Measurements from ENCODE around the gene CWF19L1. TPM values are rescaled to one million over a fixed set of nuclear protein-coding genes. Genes with fewer than 3 reads are reported as not detected.
A peak's percentile ranks its signal among the peaks of the same experiment; 100 is the strongest.

CWF19L1 gene
- total and polyA plus RNA-seq, 2 experiments from 2014 or later: 15.8 to 34.4 TPM

DNA sequence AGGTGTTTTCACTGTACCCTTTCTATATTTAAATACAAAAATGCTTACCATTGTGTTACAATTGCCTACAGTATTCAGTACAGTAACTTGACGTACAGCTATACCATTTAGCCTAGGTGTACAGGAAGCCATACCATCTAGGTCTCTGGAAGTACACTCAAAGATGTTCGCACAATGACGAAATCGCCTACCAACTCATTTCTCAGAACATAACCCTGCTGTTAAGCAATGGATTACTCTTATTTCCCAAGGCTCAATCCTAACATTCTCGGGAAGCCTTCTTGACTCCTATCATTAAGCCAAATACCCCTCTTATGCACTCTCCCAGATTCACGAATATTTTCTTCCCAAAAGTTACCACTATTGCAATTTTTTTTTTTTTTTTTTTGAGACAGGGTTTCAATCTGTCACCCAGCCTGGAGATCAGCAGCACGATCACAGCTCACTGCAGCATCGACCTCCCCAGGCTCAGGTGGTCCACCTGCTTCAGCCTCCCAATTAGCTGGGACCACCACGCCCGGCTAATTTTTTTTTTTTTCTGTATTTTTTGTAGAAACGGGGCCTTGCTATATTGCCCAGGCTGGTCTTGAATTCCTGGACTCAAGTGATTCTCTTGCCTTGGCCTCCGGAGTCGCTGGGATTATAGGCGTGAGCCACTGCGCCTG lies 1.5 kb downstream of the CWF19L1 start:
- Histone ChIP-seq H3K36me3 (ENCODE audit: insufficient read depth) (no peaks in the 10 kb centered on the region), H3K27ac (ENCODE audit: low read depth) (no peak overlapping the region), H3K4me2 (peak overlapping the region; percentile 92; the same call in 1 of the 2 replicates), H3K4me3 (peak overlapping the region; percentile 62; the same call in 1 of the 2 replicates), H3K4me1 (ENCODE audit: insufficient read depth) (peaks cover 5% of the 10 kb centered on the region; the same call in 1 of the 2 replicates), H3K9me2 (ENCODE audit: insufficient read depth) (no peaks in the 10 kb centered on the region), H3K27me3 (ENCODE audit: insufficient read depth) (no peaks in the 10 kb centered on the region), H3F3A (replicated peaks; ENCODE audit: low read depth) (no peaks in the 10 kb centered on the region), H3K79me2 (replicated peaks; ENCODE audit: insufficient read depth) (peaks cover 53% of the 10 kb centered on the region), H4K20me1 (replicated peaks; ENCODE audit: insufficient read depth) (no peaks in the 10 kb centered on the region), H2AFZ (no peak overlapping the region)
- peaks cover 5% of the 10 kb centered on the region; the same call in 2 of the 3 replicates for H3K4me1 Mint-ChIP-seq
- peaks cover 2% of the 10 kb centered on the region; the same call in 1 of the 3 replicates for H3K36me3 Mint-ChIP-seq (ENCODE audit: low read depth)
- H3K9me3 Mint-ChIP-seq: no peaks in the 10 kb centered on the region
- ATAC-seq (no peak), DNase-seq (ENCODE audit: low spot score) (no peak)
- peaks cover 7% of the 10 kb centered on the region for H3K27me3 Mint-ChIP-seq (ENCODE audit: insufficient read depth, low read depth, poor library complexity)
- TF ChIP-seq, protein P1, sequence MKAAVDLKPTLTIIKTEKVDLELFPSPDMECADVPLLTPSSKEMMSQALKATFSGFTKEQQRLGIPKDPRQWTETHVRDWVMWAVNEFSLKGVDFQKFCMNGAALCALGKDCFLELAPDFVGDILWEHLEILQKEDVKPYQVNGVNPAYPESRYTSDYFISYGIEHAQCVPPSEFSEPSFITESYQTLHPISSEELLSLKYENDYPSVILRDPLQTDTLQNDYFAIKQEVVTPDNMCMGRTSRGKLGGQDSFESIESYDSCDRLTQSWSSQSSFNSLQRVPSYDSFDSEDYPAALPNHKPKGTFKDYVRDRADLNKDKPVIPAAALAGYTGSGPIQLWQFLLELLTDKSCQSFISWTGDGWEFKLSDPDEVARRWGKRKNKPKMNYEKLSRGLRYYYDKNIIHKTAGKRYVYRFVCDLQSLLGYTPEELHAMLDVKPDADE (IDR thresholded peaks at IDR 0.05): no peak
- no peak for TF ChIP-seq STAT1 (IDR thresholded peaks at IDR 0.05; ENCODE audit: unreplicated experiment)
- TF ChIP-seq ZNF114 (CRISPR knock-in tag; IDR thresholded peaks at IDR 0.05): no peak
- TF ChIP-seq, protein P2, sequence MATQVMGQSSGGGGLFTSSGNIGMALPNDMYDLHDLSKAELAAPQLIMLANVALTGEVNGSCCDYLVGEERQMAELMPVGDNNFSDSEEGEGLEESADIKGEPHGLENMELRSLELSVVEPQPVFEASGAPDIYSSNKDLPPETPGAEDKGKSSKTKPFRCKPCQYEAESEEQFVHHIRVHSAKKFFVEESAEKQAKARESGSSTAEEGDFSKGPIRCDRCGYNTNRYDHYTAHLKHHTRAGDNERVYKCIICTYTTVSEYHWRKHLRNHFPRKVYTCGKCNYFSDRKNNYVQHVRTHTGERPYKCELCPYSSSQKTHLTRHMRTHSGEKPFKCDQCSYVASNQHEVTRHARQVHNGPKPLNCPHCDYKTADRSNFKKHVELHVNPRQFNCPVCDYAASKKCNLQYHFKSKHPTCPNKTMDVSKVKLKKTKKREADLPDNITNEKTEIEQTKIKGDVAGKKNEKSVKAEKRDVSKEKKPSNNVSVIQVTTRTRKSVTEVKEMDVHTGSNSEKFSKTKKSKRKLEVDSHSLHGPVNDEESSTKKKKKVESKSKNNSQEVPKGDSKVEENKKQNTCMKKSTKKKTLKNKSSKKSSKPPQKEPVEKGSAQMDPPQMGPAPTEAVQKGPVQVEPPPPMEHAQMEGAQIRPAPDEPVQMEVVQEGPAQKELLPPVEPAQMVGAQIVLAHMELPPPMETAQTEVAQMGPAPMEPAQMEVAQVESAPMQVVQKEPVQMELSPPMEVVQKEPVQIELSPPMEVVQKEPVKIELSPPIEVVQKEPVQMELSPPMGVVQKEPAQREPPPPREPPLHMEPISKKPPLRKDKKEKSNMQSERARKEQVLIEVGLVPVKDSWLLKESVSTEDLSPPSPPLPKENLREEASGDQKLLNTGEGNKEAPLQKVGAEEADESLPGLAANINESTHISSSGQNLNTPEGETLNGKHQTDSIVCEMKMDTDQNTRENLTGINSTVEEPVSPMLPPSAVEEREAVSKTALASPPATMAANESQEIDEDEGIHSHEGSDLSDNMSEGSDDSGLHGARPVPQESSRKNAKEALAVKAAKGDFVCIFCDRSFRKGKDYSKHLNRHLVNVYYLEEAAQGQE (IDR thresholded peaks at IDR 0.05; ENCODE audit: unreplicated experiment): no peak
- TF ChIP-seq, protein P3, sequence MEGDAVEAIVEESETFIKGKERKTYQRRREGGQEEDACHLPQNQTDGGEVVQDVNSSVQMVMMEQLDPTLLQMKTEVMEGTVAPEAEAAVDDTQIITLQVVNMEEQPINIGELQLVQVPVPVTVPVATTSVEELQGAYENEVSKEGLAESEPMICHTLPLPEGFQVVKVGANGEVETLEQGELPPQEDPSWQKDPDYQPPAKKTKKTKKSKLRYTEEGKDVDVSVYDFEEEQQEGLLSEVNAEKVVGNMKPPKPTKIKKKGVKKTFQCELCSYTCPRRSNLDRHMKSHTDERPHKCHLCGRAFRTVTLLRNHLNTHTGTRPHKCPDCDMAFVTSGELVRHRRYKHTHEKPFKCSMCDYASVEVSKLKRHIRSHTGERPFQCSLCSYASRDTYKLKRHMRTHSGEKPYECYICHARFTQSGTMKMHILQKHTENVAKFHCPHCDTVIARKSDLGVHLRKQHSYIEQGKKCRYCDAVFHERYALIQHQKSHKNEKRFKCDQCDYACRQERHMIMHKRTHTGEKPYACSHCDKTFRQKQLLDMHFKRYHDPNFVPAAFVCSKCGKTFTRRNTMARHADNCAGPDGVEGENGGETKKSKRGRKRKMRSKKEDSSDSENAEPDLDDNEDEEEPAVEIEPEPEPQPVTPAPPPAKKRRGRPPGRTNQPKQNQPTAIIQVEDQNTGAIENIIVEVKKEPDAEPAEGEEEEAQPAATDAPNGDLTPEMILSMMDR (conservative IDR thresholded peaks at IDR 0.05; ENCODE audit: low read depth in 2 of 2): no peak
- H3K4me3 Mint-ChIP-seq: peak overlapping the region; percentile 56; the same call in 2 of the 3 replicates
- no peak overlapping the region for H3K27ac Mint-ChIP-seq

DNA sequence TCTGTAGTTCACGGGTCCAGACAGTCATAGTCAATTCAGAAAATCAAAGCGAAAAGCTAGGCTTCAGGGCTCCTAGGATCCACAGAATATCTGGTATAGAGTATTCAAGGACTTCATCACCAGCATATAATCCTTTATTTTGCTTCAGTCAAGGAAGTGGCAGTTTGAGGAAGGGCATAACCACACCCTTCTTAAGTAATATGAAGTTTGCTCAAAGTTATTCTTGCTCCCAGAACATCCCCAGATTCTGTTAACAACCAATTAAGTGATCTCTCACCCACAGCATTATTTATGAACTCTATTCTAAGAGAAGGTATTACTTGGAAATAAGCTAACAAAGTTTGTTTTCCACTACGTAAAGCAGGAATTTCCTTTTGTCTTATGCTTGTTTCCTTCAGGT lies 13.2 kb downstream of the CWF19L1 start:
- no peak overlapping the region for H3K4me3 Mint-ChIP-seq
- H3K36me3 ChIP-seq (ENCODE audit: insufficient read depth): peaks cover 44% of the 10 kb centered on the region
- H2AFZ ChIP-seq: no peak overlapping the region
- no peaks in the 10 kb centered on the region for H3K9me2 ChIP-seq (ENCODE audit: insufficient read depth)
- 0 out of 2 replicates have a peak, but pooled peaks cover 2% of the 10 kb centered on the region for H3F3A ChIP-seq (replicated peaks; ENCODE audit: low read depth)
- H3K27me3 Mint-ChIP-seq (ENCODE audit: insufficient read depth, low read depth, poor library complexity): peaks cover 2% of the 10 kb centered on the region
- H3K4me2 ChIP-seq: no peak overlapping the region
- no peak overlapping the region for H3K27ac ChIP-seq (ENCODE audit: low read depth)
- H4K20me1 ChIP-seq (replicated peaks; ENCODE audit: insufficient read depth): no peaks in the 10 kb centered on the region; the same call in none of the 2 replicates
- 0 out of 2 replicates have a peak, but pooled peaks cover 3% of the 10 kb centered on the region for H3K79me2 ChIP-seq (replicated peaks; ENCODE audit: insufficient read depth)
- H3K4me1 ChIP-seq (ENCODE audit: insufficient read depth): no peaks in the 10 kb centered on the region
- no peak overlapping the region for H3K27ac Mint-ChIP-seq
- no peak for DNase-seq (ENCODE audit: low spot score)
- H3K9me3 Mint-ChIP-seq: no peaks in the 10 kb centered on the region
- H3K4me3 ChIP-seq: no peak overlapping the region
- no peak for ATAC-seq
- no peaks in the 10 kb centered on the region for H3K27me3 ChIP-seq (ENCODE audit: insufficient read depth)
- no peaks in the 10 kb centered on the region for H3K4me1 Mint-ChIP-seq
- peaks cover 62% of the 10 kb centered on the region for H3K36me3 Mint-ChIP-seq (ENCODE audit: low read depth)
- no peak for TF ChIP-seq ZNF331 (CRISPR knock-in tag; IDR thresholded peaks at IDR 0.05; ENCODE audit: low read depth)
- TF ChIP-seq EZH2 (IDR thresholded peaks at IDR 0.05; ENCODE audit: low read depth, unreplicated experiment): no peak
- TF ChIP-seq CREB1 (CRISPR knock-in tag; IDR thresholded peaks at IDR 0.05; ENCODE audit: low read depth): no peak
- TF ChIP-seq NANOG (IDR thresholded peaks at IDR 0.05; ENCODE audit: borderline replicate concordance): no peak
- TF ChIP-seq, protein P1 (IDR thresholded peaks at IDR 0.05): no peak
- TF ChIP-seq, protein P2 (IDR thresholded peaks at IDR 0.05; ENCODE audit: unreplicated experiment): no peak
